Cortex of kidney (tissue), 1 donor: Measurements from ENCODE around the gene SDK1.
"Not testable (repeated sequence)": the region's sequence is repeated elsewhere in the genome, so short reads cannot be mapped to it uniquely, and the experiment has no call there.

Source experiments
- DNase-seq: peaks from one replicate; lab custom pipeline; 2025; lab: John Stamatoyannopoulos, UW

Gene SDK1

DNA sequence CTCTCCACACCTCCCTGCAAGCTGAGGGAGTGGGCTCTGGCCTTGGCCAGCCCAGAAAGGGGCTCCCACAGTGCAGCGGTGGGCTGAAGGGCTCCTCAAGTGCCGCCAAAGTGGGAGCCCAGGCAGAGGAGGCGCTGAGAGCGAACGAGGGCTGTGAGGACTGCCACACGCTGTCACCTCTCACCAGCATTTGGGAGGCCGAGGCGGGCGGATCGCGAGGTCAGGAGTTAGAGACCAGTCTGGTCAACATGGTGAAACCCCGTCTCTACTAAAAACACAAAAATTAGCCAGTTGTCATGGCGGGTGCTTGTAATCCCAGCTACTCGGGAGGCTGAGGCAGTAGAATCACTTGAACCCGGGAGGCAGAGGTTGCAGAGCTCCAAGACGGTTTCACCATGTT, 1013.3 kb downstream of the SDK1 start:
- not testable (repeated sequence) for DNase-seq
